HG02798 (cell line): ENCODE data around the gene LPCAT3.
A peak's percentile ranks its signal among the peaks of the same experiment; 100 is the strongest.

Experiments used
- ATAC-seq: cut with Tn5 transposase; IDR thresholded peaks from one replicate; pipeline ENCODE4 v1.9.1; 2021; ENCODE audit warnings: mild to moderate bottlenecking; ENCODE audit not compliant: unreplicated experiment, poor library complexity

Gene LPCAT3

GRCh38 chr12:6955108-6956020, 62.9 kb downstream of the LPCAT3 start:
- ATAC-seq: no peak

DNA sequence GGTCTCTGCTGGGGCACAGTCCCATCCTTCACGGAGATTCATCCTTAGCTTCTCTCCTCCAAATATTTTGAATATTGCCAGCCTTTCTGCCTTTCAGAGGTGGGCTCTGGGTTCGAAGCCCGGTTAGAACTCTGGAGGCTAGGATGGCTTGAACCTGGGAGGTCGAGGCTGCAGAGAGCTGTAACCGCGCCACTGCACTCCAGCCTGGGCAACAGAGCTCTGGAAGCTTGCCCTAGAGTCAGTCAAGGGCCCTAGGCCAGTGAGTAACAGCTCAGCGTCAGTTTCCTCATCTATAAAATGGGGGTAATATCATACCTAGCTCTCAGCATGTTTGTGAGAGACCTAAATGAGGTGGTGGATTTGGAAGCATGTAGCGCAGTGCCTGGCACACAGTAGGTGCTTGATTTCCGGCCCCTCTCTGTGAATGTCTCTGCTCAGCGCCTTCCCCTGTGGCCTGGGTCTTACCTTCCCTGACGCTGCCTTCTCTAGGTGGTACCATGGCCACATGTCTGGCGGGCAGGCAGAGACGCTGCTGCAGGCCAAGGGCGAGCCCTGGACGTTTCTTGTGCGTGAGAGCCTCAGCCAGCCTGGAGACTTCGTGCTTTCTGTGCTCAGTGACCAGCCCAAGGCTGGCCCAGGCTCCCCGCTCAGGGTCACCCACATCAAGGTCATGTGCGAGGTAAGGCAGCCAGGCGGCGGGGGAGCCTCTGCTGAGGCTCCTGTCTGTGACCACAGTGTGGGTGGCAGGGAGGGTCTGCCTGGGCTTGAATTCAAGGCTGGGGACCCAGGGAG, 63.8 kb downstream of the LPCAT3 start:
- no peak for ATAC-seq

GRCh38 chr12:6953442-6954315, 64.6 kb downstream of the LPCAT3 start:
- peak; percentile 48 for ATAC-seq

DNA sequence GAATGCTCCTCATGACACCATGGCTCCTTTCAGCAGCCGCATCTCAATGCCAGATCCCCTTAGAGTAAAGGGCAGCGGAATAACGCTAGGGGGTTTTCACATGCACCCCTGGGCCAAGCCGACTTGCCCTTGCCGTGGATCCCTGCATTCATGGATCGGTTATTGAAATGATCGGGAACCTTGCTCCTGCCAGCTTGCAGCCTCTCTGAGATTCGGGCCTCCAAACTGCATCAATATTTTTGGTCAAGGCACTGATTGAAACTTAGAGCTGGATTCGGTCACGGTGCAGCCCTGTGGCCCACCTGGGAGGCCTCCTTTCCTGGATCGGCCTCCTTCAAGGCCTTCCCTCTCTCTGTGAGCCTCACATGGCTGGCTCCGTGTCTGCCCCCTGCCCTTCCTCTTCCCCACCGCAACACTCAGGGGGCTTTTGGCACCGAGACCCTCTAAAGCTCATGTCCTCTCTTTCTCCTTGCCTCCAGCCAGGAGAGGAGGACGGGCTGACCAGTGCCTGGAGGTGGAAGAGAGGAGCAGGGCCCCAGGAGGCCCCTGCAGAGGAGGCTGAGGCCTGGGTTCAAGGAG, 65.3 kb downstream of the LPCAT3 start:
- no peak for ATAC-seq

DNA sequence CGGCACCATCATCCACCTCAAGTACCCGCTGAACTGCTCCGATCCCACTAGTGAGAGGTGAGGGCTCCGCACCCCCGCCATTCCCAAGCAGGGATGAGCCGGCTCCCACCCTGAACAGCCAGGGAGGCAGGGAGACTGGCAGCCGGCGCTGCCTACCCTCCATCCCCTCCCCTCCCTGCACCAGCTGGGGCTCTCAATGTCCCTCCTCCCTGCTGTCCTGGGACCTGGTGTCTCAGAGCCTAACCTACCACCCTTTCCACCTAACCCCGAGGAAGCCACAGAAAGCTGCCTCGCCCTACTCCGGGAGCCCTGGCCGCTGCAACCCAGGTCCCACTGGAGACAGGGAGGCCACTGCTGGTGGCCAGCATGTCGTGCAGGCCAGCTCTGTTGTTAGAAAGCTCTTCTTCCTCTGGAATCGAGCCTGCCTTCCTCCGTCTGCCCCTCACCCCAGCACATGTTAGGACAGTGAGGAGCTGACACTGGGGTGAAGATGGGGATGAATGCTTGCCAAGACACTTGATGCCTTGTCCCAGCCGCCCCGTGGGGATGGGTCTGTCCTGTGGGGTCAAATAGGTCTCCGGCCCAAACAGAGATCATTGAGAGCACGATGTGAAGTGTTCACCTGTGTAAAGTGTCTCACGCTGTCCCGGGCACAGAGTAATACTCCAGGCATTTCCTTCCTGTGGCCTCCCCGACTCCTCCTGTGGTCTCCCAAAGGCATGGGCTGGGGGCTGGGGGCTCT, 66.0 kb downstream of the LPCAT3 start:
- no peak for ATAC-seq

- ATAC-seq: no peak
Observed at GRCh38 chr12:6951551-6952120, 66.6 kb downstream of the LPCAT3 start.

- no peak for ATAC-seq
Observed at GRCh38 chr12:6950811-6951540, 67.3 kb downstream of the LPCAT3 start, which contains the start of gene PTPN6. TSS of gene PTPN6 (plus strand) at chr12:6951356. CDS start at chr12:6951513, 157 bp downstream.

GRCh38 chr12:6950401-6950801, 67.9 kb downstream of the LPCAT3 start:
- no peak for ATAC-seq

DNA sequence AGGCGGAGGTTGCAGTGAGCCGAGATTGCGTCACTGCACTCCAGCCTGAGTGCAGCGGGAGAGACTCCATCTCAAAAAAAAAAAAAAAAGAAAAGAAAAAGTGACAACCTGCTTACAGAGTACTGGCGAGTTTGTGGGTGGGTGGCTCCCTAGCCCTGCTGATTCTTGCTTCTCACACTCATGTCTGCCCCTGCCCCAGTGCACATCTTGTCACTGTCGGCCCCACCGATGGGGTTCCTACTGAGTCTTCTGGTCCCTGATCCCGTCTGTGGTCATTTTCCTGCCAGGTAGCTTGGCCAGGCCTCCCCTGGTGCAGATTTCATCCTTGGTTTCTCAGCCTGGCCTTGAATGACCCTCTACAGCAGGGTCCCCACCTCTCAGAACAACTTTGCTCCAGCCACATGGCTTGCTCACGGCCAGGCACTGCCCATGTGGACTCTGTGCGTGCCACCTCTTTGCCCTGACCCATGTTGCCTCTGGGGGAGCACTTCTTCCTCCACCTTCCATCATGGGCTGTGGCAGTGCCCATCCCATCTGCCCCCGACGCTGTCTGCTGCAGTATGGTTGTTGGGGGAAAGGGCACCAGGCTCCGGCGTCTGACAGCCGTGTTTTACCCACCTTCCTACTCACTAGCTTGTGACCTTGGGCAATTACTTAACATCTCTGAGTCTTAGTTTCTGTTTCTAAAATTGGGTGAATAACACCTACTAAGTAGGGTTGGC, 69.2 kb downstream of the LPCAT3 start:
- ATAC-seq: no peak

DNA sequence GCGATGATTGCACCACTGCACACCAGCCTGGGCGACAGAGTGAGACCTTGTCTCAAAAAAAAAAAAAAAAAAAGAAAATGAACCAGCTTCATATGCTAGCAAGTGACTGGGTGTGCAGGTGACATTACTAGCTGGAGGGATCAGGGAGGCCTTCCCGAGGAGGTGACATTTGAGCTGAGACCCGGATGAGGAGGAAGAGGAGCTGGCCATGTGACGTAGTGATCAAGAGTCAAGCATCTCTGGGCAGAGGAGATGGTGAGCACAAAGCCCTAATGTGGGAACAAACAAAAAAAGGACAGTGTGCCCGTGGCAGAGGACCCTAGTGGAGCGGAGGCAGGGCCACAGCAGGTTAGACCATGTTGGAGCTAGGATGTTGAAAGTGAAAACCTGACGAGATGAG, 70.7 kb downstream of the LPCAT3 start:
- no peak for ATAC-seq

GRCh38 chr12:6946920-6947374, 71.3 kb downstream of the LPCAT3 start:
- ATAC-seq: no peak

GRCh38 chr12:6946033-6946919, 72.0 kb downstream of the LPCAT3 start:
- ATAC-seq: peak; percentile 21

DNA sequence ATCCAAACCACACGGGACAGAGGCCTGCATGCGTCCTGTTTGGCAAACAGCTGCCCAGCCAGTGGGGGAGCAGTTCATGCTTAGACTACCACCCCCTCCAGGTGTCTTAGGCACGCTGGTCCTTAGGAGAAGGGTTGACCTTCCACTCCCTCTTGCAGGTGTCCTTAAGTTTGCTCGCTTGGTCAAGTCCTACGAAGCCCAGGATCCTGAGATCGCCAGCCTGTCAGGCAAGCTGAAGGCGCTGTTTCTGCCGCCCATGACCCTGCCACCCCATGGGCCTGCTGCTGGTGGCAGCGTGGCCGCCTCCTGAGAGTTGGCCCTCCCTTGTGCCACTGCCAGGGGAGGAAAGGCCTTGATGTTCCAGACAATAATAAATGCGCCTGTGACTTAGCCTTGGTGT, 72.7 kb downstream of the LPCAT3 start:
- ATAC-seq: no peak

DNA sequence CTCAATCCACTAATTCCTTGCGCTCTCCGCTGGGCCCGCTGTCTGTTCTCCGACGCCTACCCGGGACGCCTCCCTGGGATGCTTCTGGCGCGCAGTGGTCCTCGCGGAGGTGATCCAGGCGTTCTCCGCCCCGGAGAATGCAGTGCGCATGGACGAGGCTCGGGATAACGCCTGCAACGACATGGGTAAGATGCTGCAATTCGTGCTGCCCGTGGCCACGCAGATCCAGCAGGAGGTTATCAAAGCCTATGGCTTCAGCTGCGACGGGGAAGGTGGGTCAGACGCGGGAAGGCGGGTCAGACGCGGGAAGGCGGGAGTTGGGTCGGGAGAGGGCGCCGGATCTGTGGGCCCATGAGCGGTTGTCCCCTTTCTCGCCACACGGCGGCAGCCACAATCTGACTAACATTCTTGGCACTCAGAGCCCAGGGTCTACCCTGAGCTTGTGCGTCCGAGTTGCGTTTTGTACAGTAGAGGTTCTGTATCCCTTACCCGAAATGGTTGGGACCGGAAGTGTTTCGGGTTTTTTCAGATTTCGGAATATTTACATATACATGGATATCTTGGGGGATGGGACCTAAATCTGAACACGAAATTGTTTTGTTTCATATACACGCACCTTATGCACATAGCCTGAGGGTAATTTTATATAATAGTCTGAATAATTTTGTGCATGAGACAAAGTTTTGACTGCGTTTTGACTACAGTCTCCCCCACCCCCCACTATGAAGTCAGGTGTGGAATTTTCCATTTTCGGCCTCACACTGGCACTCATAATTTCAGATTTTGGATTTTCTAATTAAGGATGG, 73.7 kb downstream of the LPCAT3 start:
- ATAC-seq: peak; percentile 46

- peak; percentile 44 for ATAC-seq
Observed at GRCh38 chr12:6943722-6944380, 74.4 kb downstream of the LPCAT3 start, which contains the start of the genes C12orf57 and RNU7-1. TSS of gene C12orf57 (plus strand) at chr12:6944022. CDS start at chr12:6944122, 100 bp downstream. TSS of gene RNU7-1 (plus strand) at chr12:6943816.
